Keratinocyte (primary cell): Measurements from ENCODE around the gene JPT1. TPM values are rescaled to one million over a fixed set of nuclear protein-coding genes. Genes with fewer than 3 reads are reported as not detected.

Source experiments
- DNase-seq: peaks from one replicate; pipeline ENCODE4 v3.0.0-alpha.2; 2011; ENCODE audit warnings: low read depth, missing footprints, low spot score
- FAIRE-seq: peaks from 2 replicates; lab custom pipeline; 2011; peaks lifted over from hg19 to GRCh38; lab: Jason Lieb, UNC
- H2AFZ ChIP-seq: 2 replicates; pipeline ENCODE4 v1.6.0; 2012; ENCODE audit warnings: low read length, control low read depth, inconsistent platforms; ENCODE audit not compliant: control insufficient read depth
- H3K27ac ChIP-seq: 2 replicates; pipeline ENCODE4 v1.5.1; 2011; ENCODE audit warnings: low read length; ENCODE audit not compliant: control insufficient read depth, insufficient read depth
- H3K27me3 ChIP-seq: 3 replicates; pipeline ENCODE4 v1.6.0; 2011; ENCODE audit warnings: low read length; ENCODE audit not compliant: control insufficient read depth, insufficient read depth; ENCODE audit errors: extremely low read depth
- H3K36me3 ChIP-seq, 2 experiments: 2 replicates in 1 of 2; 3 replicates in 1 of 2; pipeline ENCODE4 v1.5.1; 2011; ENCODE audit warnings: low read length in 2 of 2, mild to moderate bottlenecking in 1 of 2; ENCODE audit not compliant: control insufficient read depth in 2 of 2, insufficient read depth in 2 of 2; ENCODE audit errors: extremely low read depth in 1 of 2
- H3K4me1 ChIP-seq: 3 replicates; pipeline ENCODE4 v1.5.1; 2011; ENCODE audit warnings: low read length; ENCODE audit not compliant: control insufficient read depth, insufficient read depth; ENCODE audit errors: extremely low read depth
- H3K4me2 ChIP-seq: 3 replicates; pipeline ENCODE4 v1.6.0; 2011; ENCODE audit warnings: low read depth, low read length; ENCODE audit not compliant: control insufficient read depth, insufficient read depth; ENCODE audit errors: extremely low read depth
- H3K4me3 ChIP-seq, 3 experiments: fragments of 200-600 bp in 1 of 3; sonication (generic) in 1 of 3; 2 replicates in 2 of 3; 3 replicates in 1 of 3; pipeline ENCODE4 v1.5.1; 2011 to 2016; ENCODE audit warnings: low read length in 3 of 3, mild to moderate bottlenecking in 3 of 3, control low read depth in 2 of 3, inconsistent platforms in 1 of 3, low read depth in 1 of 3, mixed read lengths in 1 of 3, mixed run types in 1 of 3, moderate library complexity in 1 of 3; ENCODE audit not compliant: control insufficient read depth in 2 of 3, insufficient read depth in 2 of 3; ENCODE audit errors: extremely low read depth in 1 of 3
- H3K79me2 ChIP-seq: 2 replicates; pipeline ENCODE4 v1.6.0; 2012; ENCODE audit warnings: low read length; ENCODE audit not compliant: control insufficient read depth, insufficient read depth
- H3K9ac ChIP-seq: 3 replicates; pipeline ENCODE4 v1.6.0; 2011; ENCODE audit warnings: low read length; ENCODE audit not compliant: control insufficient read depth, insufficient read depth; ENCODE audit errors: extremely low read depth
- H3K9me1 ChIP-seq: 3 replicates; pipeline ENCODE4 v1.6.0; 2011; ENCODE audit warnings: low read length; ENCODE audit not compliant: control insufficient read depth, insufficient read depth; ENCODE audit errors: extremely low read depth
- H3K9me3 ChIP-seq: 2 replicates; pipeline ENCODE4 v1.5.1; 2012; ENCODE audit warnings: low read depth, low read length; ENCODE audit not compliant: control insufficient read depth
- H4K20me1 ChIP-seq: 3 replicates; pipeline ENCODE4 v1.6.0; 2011; ENCODE audit warnings: low read length; ENCODE audit not compliant: control insufficient read depth, insufficient read depth; ENCODE audit errors: extremely low read depth
- EZH2 ChIP-seq: IDR thresholded peaks from one replicate; pipeline ENCODE4 v1.6.1; 2012; ENCODE audit warnings: inconsistent platforms, mild to moderate bottlenecking, low read length, moderate library complexity
- dilution Hi-C: fragments of 300-500 bp; cut with MboI; formaldehyde crosslinking; loops from one replicate; pipeline ENCODE4 v1.7.0; 2020; ENCODE audit warnings: low sequenced_read_pairs; ENCODE audit not compliant: extremely low pct_ligation_motif_present
- polyA plus RNA-seq, 5 experiments: library from polyadenylated mRNA; depleted of rRNA in 3 of 5; stranded (reverse) in 3 of 5; stranded (forward) in 1 of 5; unstranded in 1 of 5; fragments of >200 nt; gene quantifications; 1 replicate in 1 of 5; 2 replicates in 3 of 5; 3 replicates in 1 of 5; pipeline versions ENCODE4 v1.2.1 to v1.2.3, GENCODE V29; 2011 to 2012; ENCODE audit warnings: missing spikeins in 2 of 5, low read depth in 1 of 5, low replicate concordance in 1 of 5
- TF ChIP-seq, protein P1 (sequence below), 3 experiments: IDR thresholded peaks in 1 of 3; conservative IDR thresholded peaks in 1 of 3; optimal IDR thresholded peaks in 1 of 3; 2 replicates in 2 of 3; 3 replicates in 1 of 3; pipeline versions ENCODE3 to v1.5.1; 2011; ENCODE audit warnings: low read length in 3 of 3, mild to moderate bottlenecking in 3 of 3, moderate library complexity in 2 of 3, control low read depth in 1 of 3, inconsistent platforms in 1 of 3; ENCODE audit not compliant: insufficient read depth in 2 of 3; ENCODE audit errors: extremely low read depth in 1 of 3

The JPT1 gene
- polyA plus RNA-seq, 1 donor (not counting 4 experiments of a cell fraction or from before 2014, with no cell fraction given): 142 TPM

DNA sequence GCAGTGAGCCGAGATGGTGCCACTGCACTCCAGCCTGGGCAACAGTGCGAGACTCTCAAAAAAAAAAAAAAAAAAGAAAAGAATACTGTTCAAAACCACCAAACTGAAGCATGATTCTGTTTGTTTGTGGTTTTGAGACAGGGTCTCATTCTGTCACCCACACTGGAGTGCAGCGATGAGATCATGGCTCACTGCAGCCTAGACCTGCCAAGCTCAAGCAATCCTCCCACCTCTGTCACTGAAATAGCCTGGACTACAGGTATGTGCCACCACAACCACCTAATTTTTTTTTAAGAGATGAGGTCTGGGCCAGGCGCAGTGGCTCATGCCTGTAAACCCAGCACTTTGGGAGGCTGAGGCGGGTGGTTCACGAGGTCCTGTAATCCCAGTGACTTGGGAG lies 24.1 kb upstream of the JPT1 start:
- no peaks in the 10 kb centered on the region for H3K27me3 ChIP-seq
- H3K36me3 ChIP-seq: peaks cover 13 to 35% of the 10 kb centered on the region in 2 experiments
- dilution Hi-C loops: no loop called here
- no peak overlapping the region for H3K4me3 ChIP-seq
- FAIRE-seq (no peak), DNase-seq (no peak)
- H3K4me2 ChIP-seq: no peak overlapping the region
- peaks cover 85% of the 10 kb centered on the region for H3K79me2 ChIP-seq
- no peaks in the 10 kb centered on the region for H3K9me1 ChIP-seq
- H3K4me1 ChIP-seq: peaks cover 2% of the 10 kb centered on the region
- no peak overlapping the region for H3K9ac ChIP-seq
- H4K20me1 ChIP-seq: peaks cover 12% of the 10 kb centered on the region
- H3K9me3 ChIP-seq: no peaks in the 10 kb centered on the region
- no peak overlapping the region for H2AFZ ChIP-seq
- TF ChIP-seq, protein P1, sequence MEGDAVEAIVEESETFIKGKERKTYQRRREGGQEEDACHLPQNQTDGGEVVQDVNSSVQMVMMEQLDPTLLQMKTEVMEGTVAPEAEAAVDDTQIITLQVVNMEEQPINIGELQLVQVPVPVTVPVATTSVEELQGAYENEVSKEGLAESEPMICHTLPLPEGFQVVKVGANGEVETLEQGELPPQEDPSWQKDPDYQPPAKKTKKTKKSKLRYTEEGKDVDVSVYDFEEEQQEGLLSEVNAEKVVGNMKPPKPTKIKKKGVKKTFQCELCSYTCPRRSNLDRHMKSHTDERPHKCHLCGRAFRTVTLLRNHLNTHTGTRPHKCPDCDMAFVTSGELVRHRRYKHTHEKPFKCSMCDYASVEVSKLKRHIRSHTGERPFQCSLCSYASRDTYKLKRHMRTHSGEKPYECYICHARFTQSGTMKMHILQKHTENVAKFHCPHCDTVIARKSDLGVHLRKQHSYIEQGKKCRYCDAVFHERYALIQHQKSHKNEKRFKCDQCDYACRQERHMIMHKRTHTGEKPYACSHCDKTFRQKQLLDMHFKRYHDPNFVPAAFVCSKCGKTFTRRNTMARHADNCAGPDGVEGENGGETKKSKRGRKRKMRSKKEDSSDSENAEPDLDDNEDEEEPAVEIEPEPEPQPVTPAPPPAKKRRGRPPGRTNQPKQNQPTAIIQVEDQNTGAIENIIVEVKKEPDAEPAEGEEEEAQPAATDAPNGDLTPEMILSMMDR (optimal IDR thresholded peaks at IDR 0.05 in 1 of 3, IDR thresholded peaks at IDR 0.05 in 1 of 3, conservative IDR thresholded peaks at IDR 0.05 in 1 of 3; ENCODE audit: extremely low read depth in 1 of 3, insufficient read depth in 2 of 3, low read length in 3 of 3): no peak
- no peak for TF ChIP-seq EZH2
- no peak overlapping the region for H3K27ac ChIP-seq

- dilution Hi-C loops: no loop called here
- H3K9me3 ChIP-seq: no peaks in the 10 kb centered on the region
- DNase-seq (no peak), FAIRE-seq (no peak)
- H4K20me1 ChIP-seq: peaks cover 12% of the 10 kb centered on the region
- H3K27ac ChIP-seq: no peak overlapping the region
- peaks cover 17 to 39% of the 10 kb centered on the region in 2 experiments for H3K36me3 ChIP-seq
- TF ChIP-seq, protein P1 (optimal IDR thresholded peaks at IDR 0.05 in 1 of 3, IDR thresholded peaks at IDR 0.05 in 1 of 3, conservative IDR thresholded peaks at IDR 0.05 in 1 of 3; ENCODE audit: extremely low read depth in 1 of 3, insufficient read depth in 2 of 3, low read length in 3 of 3): no peak
- no peak for TF ChIP-seq EZH2
- no peak overlapping the region for H3K4me2 ChIP-seq
- no peaks in the 10 kb centered on the region for H3K27me3 ChIP-seq
- no peak overlapping the region for H3K9ac ChIP-seq
- H2AFZ ChIP-seq: no peak overlapping the region
- H3K9me1 ChIP-seq: no peaks in the 10 kb centered on the region
- H3K4me1 ChIP-seq: no peaks in the 10 kb centered on the region
- peaks cover 89% of the 10 kb centered on the region for H3K79me2 ChIP-seq
- H3K4me3 ChIP-seq: no peak overlapping the region
Observed at GRCh38 chr17:75176625-75177024, 22.3 kb upstream of the JPT1 start.
